ENCODE results near the gene SLFN12. TPM values are rescaled to one million over a fixed set of nuclear protein-coding genes. Genes with fewer than 3 reads are reported as not detected.

The SLFN12 gene
- total RNA-seq, 1 experiment from 2014 or later = 12.7 TPM

- TF ChIP-seq ERG (CRISPR knock-in tag; IDR thresholded peaks at IDR 0.05) (no peak), E2F1 (CRISPR knock-in tag; IDR thresholded peaks at IDR 0.05) (no peak), ESRRA (CRISPR knock-in tag; IDR thresholded peaks at IDR 0.05; ENCODE audit: borderline replicate concordance) (no peak), ZNF138 (CRISPR knock-in tag; conservative IDR thresholded peaks at IDR 0.05) (no peak), ZMAT4 (CRISPR knock-in tag; IDR thresholded peaks at IDR 0.05) (no peak), USF1 (CRISPR knock-in tag; IDR thresholded peaks at IDR 0.05) (no peak), RELA (CRISPR knock-in tag; IDR thresholded peaks at IDR 0.05; ENCODE audit: borderline replicate concordance) (no peak), CREB1 (CRISPR knock-in tag; IDR thresholded peaks at IDR 0.05) (no peak)
These were observed 2.6 kb downstream of the SLFN12 start (continued) for GRCh38 chr17:35429702-35430101.

GRCh38 chr17:35428229-35428628 lies 4.1 kb downstream of the SLFN12 start:
- H3K27me3 Mint-ChIP-seq (ENCODE audit: low read depth) = peaks cover 52% of the 10 kb centered on the region
- ChIA-PET POLR2A (no interaction called here), CTCF (no interaction called here)
- no peaks in the 10 kb centered on the region for H3K9me3 Mint-ChIP-seq
- TF ChIP-seq ZNF671 (CRISPR knock-in tag; IDR thresholded peaks at IDR 0.05) (no peak), ZNF317 (CRISPR knock-in tag; IDR thresholded peaks at IDR 0.05; ENCODE audit: borderline replicate concordance, low read depth) (no peak), SMAD4 (CRISPR knock-in tag; IDR thresholded peaks at IDR 0.05) (no peak), FOXK1 (CRISPR knock-in tag; IDR thresholded peaks at IDR 0.05) (no peak)
- DNase-seq (ENCODE audit: low spot score) (no peak), ATAC-seq (no peak)
- H3K4me3 Mint-ChIP-seq = no peak overlapping the region
- H3K4me1 Mint-ChIP-seq = peaks cover 49% of the 10 kb centered on the region
- H3K36me3 Mint-ChIP-seq = no peaks in the 10 kb centered on the region
- no peak overlapping the region for H3K27ac Mint-ChIP-seq

GRCh38 chr17:35423761-35424160 lies 8.5 kb downstream of the SLFN12 start:
- Mint-ChIP-seq H3K4me1 (peaks cover 10% of the 10 kb centered on the region), H3K27ac (no peak overlapping the region), H3K27me3 (ENCODE audit: low read depth) (peaks cover 18% of the 10 kb centered on the region), H3K36me3 (peaks cover 15% of the 10 kb centered on the region), H3K9me3 (no peaks in the 10 kb centered on the region), H3K4me3 (no peak overlapping the region)
- DNase-seq (ENCODE audit: low spot score) = no peak
- ATAC-seq = no peak
- CTCF ChIA-PET = no interaction called here
- POLR2A ChIA-PET = interaction anchor here (1.3 kb wide), 1 partner anchor 10 kb away, joined by 3 read pairs; no protein-coding TSS in a partner anchor
- TF ChIP-seq IRF1 (CRISPR knock-in tag; IDR thresholded peaks at IDR 0.05) = no peak
- TF ChIP-seq TCF7 (CRISPR knock-in tag; IDR thresholded peaks at IDR 0.05; ENCODE audit: low read depth) = no peak
- no peak for TF ChIP-seq GABPB1 (CRISPR knock-in tag; IDR thresholded peaks at IDR 0.05)
- TF ChIP-seq ZNF396 (CRISPR knock-in tag; IDR thresholded peaks at IDR 0.05; ENCODE audit: borderline replicate concordance) = no peak
- no peak for TF ChIP-seq GRHL2 (CRISPR knock-in tag; IDR thresholded peaks at IDR 0.05; ENCODE audit: insufficient replicate concordance, severe bottlenecking)
- TF ChIP-seq CBFB (CRISPR knock-in tag; IDR thresholded peaks at IDR 0.05; ENCODE audit: low read depth) = no peak
- no peak for TF ChIP-seq ATF2 (CRISPR knock-in tag; IDR thresholded peaks at IDR 0.05; ENCODE audit: borderline replicate concordance, low read depth)
- no peak for TF ChIP-seq PRRX2 (CRISPR knock-in tag; IDR thresholded peaks at IDR 0.05)
- no peak for TF ChIP-seq ZNF232 (CRISPR knock-in tag; IDR thresholded peaks at IDR 0.05)
- TF ChIP-seq CREM (CRISPR knock-in tag; IDR thresholded peaks at IDR 0.05) = no peak
- TF ChIP-seq MXD4 (CRISPR knock-in tag; IDR thresholded peaks at IDR 0.05; ENCODE audit: borderline replicate concordance) = no peak
- TF ChIP-seq E2F4 (CRISPR knock-in tag; IDR thresholded peaks at IDR 0.05; ENCODE audit: borderline replicate concordance, low read depth) = no peak
- no peak for TF ChIP-seq SMAD4 (CRISPR knock-in tag; IDR thresholded peaks at IDR 0.05)
- no peak for TF ChIP-seq ZNF512 (CRISPR knock-in tag; IDR thresholded peaks at IDR 0.05; ENCODE audit: borderline replicate concordance)
